AG08395 (cell line): Measurements from ENCODE around the gene COL27A1.
"Not testable (repeated sequence)": the region's sequence is repeated elsewhere in the genome, so short reads cannot be mapped to it uniquely, and the experiment has no call there.

ENCODE experiments used
- DNase-seq: peaks from one replicate; pipeline ENCODE4 v3.0.0; 2012; ENCODE audit warnings: mixed read lengths, low spot score

COL27A1 gene

GRCh38 chr9:114185570-114186490 lies 30.5 kb downstream of the COL27A1 start:
- no peak for DNase-seq

- no peak for DNase-seq
These were observed 31.4 kb downstream of the COL27A1 start for GRCh38 chr9:114186605-114187289.

GRCh38 chr9:114187827-114188226 lies 32.5 kb downstream of the COL27A1 start:
- no peak for DNase-seq

- no peak for DNase-seq
These were observed 34.7 kb downstream of the COL27A1 start for GRCh38 chr9:114189823-114190562.

- no peak for DNase-seq
These were observed 35.2 kb downstream of the COL27A1 start for GRCh38 chr9:114190563-114190905.

- not testable (repeated sequence) for DNase-seq
These were observed 36.1 kb downstream of the COL27A1 start for GRCh38 chr9:114191402-114191801.

- DNase-seq = no peak
These were observed 37.2 kb downstream of the COL27A1 start for GRCh38 chr9:114192539-114192938.

- DNase-seq = no peak
These were observed 37.8 kb downstream of the COL27A1 start for GRCh38 chr9:114193090-114193489.

GRCh38 chr9:114196117-114196516 lies 40.8 kb downstream of the COL27A1 start:
- DNase-seq = no peak

GRCh38 chr9:114196979-114197622 lies 41.8 kb downstream of the COL27A1 start:
- DNase-seq = no peak

GRCh38 chr9:114198249-114199040 lies 43.1 kb downstream of the COL27A1 start:
- no peak for DNase-seq

- no peak for DNase-seq
These were observed 45.5 kb downstream of the COL27A1 start for GRCh38 chr9:114200721-114201300.

GRCh38 chr9:114202396-114202795 lies 47.1 kb downstream of the COL27A1 start:
- no peak for DNase-seq

GRCh38 chr9:114202849-114203248 lies 47.5 kb downstream of the COL27A1 start:
- DNase-seq = no peak

GRCh38 chr9:114203410-114204140 lies 48.2 kb downstream of the COL27A1 start:
- DNase-seq = no peak

- DNase-seq = no peak
These were observed 48.9 kb downstream of the COL27A1 start for GRCh38 chr9:114204265-114204664.

GRCh38 chr9:114205171-114206015 lies 50.1 kb downstream of the COL27A1 start:
- no peak for DNase-seq

- DNase-seq = no peak
These were observed 51.0 kb downstream of the COL27A1 start for GRCh38 chr9:114206221-114206789.
